Measurements from ENCODE around the gene TMEM179B.
A peak's percentile ranks its signal among the peaks of the same experiment; 100 is the strongest.
"Not testable (repeated sequence)": the region's sequence is repeated elsewhere in the genome, so short reads cannot be mapped to it uniquely, and the experiment has no call there.

Gene TMEM179B

DNA sequence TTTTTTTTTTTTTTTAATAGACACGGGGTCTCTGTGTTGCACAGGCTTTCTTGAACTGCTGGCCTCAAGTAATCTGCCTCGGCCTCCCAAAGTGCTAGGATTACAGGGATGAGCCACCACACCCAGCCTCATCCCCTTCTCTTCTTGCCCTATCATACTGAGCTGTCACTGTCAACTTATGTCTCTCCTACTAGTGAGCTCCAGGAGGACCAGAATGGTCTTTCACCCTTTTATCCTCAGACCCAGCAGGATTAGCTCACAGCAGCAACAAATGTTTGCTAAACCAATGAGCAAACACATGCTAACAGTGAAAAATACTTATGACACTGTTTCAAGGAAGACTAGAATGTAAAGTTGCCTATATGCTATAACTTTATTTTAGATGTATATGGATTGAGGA is 24.5 kb downstream of the TMEM179B start:
- Mint-ChIP-seq H3K4me3 (no peak overlapping the region), H3K36me3 (ENCODE audit: low read depth) (peaks cover 16% of the 10 kb centered on the region), H3K27ac (no peak overlapping the region), H3K4me1 (peaks cover 2% of the 10 kb centered on the region), H3K9me3 (no peaks in the 10 kb centered on the region), H3K27me3 (ENCODE audit: low read depth) (no peaks in the 10 kb centered on the region)
- TF ChIP-seq, protein P1, sequence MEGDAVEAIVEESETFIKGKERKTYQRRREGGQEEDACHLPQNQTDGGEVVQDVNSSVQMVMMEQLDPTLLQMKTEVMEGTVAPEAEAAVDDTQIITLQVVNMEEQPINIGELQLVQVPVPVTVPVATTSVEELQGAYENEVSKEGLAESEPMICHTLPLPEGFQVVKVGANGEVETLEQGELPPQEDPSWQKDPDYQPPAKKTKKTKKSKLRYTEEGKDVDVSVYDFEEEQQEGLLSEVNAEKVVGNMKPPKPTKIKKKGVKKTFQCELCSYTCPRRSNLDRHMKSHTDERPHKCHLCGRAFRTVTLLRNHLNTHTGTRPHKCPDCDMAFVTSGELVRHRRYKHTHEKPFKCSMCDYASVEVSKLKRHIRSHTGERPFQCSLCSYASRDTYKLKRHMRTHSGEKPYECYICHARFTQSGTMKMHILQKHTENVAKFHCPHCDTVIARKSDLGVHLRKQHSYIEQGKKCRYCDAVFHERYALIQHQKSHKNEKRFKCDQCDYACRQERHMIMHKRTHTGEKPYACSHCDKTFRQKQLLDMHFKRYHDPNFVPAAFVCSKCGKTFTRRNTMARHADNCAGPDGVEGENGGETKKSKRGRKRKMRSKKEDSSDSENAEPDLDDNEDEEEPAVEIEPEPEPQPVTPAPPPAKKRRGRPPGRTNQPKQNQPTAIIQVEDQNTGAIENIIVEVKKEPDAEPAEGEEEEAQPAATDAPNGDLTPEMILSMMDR (IDR thresholded peaks at IDR 0.05; ENCODE audit: unreplicated experiment in 3 of 3), result no peak

DNA sequence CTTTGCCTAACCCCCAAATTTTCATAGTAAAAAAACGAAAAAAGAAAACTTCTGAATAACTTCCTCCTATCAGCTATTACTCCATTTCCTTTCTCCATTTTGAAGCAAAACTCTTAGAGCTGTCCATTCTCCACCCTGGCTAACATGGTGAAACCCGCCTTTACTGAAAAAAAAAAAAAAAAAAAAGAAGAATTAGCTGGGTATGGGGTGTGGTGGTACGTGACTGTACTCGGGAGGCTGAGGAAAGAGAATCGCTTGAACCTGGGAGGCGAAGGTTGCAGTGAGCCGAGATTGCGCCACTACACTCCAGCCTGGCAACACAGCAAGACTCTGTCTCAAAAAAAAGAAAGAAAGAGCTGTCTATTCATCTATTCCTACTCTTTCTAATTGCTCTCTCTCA is 29.4 kb downstream of the TMEM179B start:
- Mint-ChIP-seq H3K4me1 (no peaks in the 10 kb centered on the region), H3K4me3 (no peak overlapping the region), H3K9me3 (no peaks in the 10 kb centered on the region), H3K27ac (no peak overlapping the region), H3K27me3 (ENCODE audit: low read depth) (no peaks in the 10 kb centered on the region), H3K36me3 (ENCODE audit: low read depth) (peaks cover 36% of the 10 kb centered on the region)
- TF ChIP-seq, protein P1 (IDR thresholded peaks at IDR 0.05; ENCODE audit: unreplicated experiment in 3 of 3), result no peak

DNA sequence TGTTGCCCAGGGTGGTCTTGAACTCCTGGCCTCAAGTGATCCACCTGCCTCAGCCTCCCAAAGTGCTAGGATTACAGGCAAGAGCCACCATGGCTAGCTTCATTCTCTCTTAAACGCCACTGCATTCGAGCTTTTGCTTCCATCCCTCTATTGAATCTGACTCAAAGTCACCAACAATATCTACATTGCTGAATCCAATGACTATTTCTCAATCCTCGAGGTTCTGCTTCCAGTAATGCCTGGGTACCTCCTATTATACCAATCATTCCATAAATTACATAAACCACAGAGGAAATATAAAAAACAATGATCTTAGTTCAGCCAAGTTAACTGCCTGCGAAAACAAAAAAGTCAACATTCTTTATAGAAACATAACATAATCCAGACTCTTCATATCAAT is 29.9 kb downstream of the TMEM179B start:
- no peaks in the 10 kb centered on the region for H3K4me1 Mint-ChIP-seq
- H3K4me3 Mint-ChIP-seq, result no peak overlapping the region
- H3K27ac Mint-ChIP-seq, result no peak overlapping the region
- no peaks in the 10 kb centered on the region for H3K27me3 Mint-ChIP-seq (ENCODE audit: low read depth)
- TF ChIP-seq, protein P1 (IDR thresholded peaks at IDR 0.05; ENCODE audit: unreplicated experiment in 3 of 3), result no peak
- H3K36me3 Mint-ChIP-seq (ENCODE audit: low read depth), result peaks cover 36% of the 10 kb centered on the region
- H3K9me3 Mint-ChIP-seq, result no peaks in the 10 kb centered on the region

DNA sequence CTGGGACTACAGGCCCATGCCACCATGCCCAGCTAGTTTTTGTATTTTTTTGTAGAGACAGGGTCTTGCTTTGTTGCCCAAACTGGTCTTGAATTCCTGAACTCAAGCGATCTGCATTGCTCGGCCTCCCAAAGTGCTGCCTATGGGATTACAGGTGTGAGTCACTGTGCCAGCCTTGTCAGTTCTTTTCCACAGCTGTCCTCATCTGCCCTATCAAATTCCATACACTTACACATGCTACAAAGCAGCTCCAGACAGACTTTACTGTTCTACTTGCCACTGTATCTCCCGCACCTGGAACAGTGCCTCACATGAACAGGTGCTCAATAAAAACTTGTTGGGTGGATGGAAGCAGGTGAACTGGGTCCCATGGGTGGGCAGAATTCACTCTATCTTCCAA is 36.5 kb downstream of the TMEM179B start:
- Mint-ChIP-seq H3K9me3 (no peaks in the 10 kb centered on the region), H3K27me3 (ENCODE audit: low read depth) (no peaks in the 10 kb centered on the region), H3K4me1 (no peaks in the 10 kb centered on the region), H3K27ac (no peak overlapping the region), H3K4me3 (no peak overlapping the region), H3K36me3 (ENCODE audit: low read depth) (peaks cover 59% of the 10 kb centered on the region)
- TF ChIP-seq, protein P1 (IDR thresholded peaks at IDR 0.05; ENCODE audit: unreplicated experiment in 3 of 3), result no peak

DNA sequence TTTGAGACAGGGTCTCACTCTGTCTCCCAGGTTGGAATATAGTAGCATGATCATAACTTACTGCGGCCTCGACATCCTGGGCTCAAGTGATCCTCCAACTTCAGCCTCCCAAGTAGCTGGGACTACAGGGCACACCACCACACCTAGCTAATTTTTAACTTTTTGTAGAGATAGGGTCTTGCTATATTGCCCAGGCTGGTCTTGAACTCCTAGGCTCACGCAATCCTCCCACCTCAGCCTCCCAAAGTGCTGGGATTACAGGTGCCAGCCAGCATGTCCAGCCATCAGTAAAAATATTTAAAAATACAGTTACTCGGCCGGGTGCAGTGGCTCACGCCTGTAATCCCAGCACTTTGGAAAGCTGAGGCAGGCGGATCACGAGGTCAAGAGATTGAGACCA is 40.9 kb downstream of the TMEM179B start:
- not testable (repeated sequence) for H3K4me3 Mint-ChIP-seq; H3K27me3 Mint-ChIP-seq (ENCODE audit: low read depth); H3K27ac Mint-ChIP-seq; H3K9me3 Mint-ChIP-seq
- Mint-ChIP-seq H3K36me3 (ENCODE audit: low read depth) (peaks cover 39% of the 10 kb centered on the region), H3K4me1 (peaks cover 13% of the 10 kb centered on the region)

DNA sequence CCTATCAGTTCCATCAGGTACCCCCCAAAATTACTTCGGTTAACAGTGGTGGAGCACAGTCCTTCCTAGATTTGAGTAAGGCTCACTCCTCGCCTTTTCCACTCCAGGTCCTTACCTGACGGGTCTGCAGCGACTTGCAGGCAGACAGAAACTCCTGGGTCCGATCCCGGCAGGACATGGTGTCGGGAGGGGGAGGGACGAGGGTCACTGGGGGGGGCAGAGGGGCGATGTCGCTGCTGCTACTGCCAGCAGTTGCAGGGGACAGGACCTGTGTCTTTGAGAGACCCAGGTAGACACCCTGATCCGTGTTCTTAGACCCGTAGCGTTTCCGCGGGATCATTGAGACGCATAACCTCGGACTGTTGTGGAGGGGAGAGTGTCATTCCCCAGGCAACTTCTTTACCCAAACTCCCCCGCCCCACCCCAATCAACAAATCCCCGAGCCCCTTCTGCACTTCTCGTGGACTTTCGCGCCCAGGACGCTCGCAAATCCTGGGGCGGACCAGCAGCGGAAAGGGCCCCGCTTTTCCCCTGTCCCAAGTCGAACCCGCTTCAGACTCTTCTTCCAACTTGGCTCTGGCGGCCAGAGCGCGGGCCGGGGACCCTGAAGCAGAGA is 43.8 kb downstream of the TMEM179B start:
- peaks cover 19% of the 10 kb centered on the region for H3K4me1 Mint-ChIP-seq
- H3K27me3 Mint-ChIP-seq (ENCODE audit: low read depth), result no peaks in the 10 kb centered on the region
- H3K36me3 Mint-ChIP-seq (ENCODE audit: low read depth), result peaks cover 31% of the 10 kb centered on the region
- no peaks in the 10 kb centered on the region for H3K9me3 Mint-ChIP-seq
- peak overlapping the region; percentile 96 to 98 (median 98) for H3K27ac Mint-ChIP-seq
- TF ChIP-seq, protein P1 (IDR thresholded peaks at IDR 0.05; ENCODE audit: unreplicated experiment in 3 of 3), result no peak
- H3K4me3 Mint-ChIP-seq, result peak overlapping the region; percentile 91 to 93 (median 91)

All from nephron (organoid).